ENCODE results near the gene BRIX1. TPM values are rescaled to one million over a fixed set of nuclear protein-coding genes. Genes with fewer than 3 reads are reported as not detected.
"Not testable (repeated sequence)": the region's sequence is repeated elsewhere in the genome, so short reads cannot be mapped to it uniquely, and the experiment has no call there.

Gene BRIX1
- total RNA-seq, 1 donor from 2014 or later = 17.6 TPM

GRCh38 chr5:34959323-34959722 is 43.8 kb downstream of the BRIX1 start:
- DNase-seq = no peak
- ATAC-seq = peak; percentile 32 to 75
- Histone ChIP-seq H3K36me3 (peaks cover 24% of the 10 kb centered on the region), H3K9me3 (no peaks in the 10 kb centered on the region), H3K4me1 (no peaks in the 10 kb centered on the region), H3K27me3 (ENCODE audit: low read depth) (no peaks in the 10 kb centered on the region), H3K4me3 (no peak overlapping the region), H3K27ac (no peak overlapping the region)
- intact Hi-C loops (cut with DNase I) = no loop called here
- TF ChIP-seq CTCF (IDR thresholded peaks at IDR 0.05) = no peak

GRCh38 chr5:34967540-34967939 is 52.0 kb downstream of the BRIX1 start:
- H3K9me3 ChIP-seq = peaks cover 4% of the 10 kb centered on the region
- no peaks in the 10 kb centered on the region for H3K4me1 ChIP-seq
- no peak for DNase-seq
- H3K27ac ChIP-seq = no peak overlapping the region
- H3K27me3 ChIP-seq (ENCODE audit: low read depth) = no peaks in the 10 kb centered on the region
- intact Hi-C loops (cut with DNase I) = no loop called here
- no peak for ATAC-seq
- no peak for TF ChIP-seq CTCF (IDR thresholded peaks at IDR 0.05)
- H3K4me3 ChIP-seq = no peak overlapping the region
- no peaks in the 10 kb centered on the region for H3K36me3 ChIP-seq

- H3K27ac ChIP-seq = no peak overlapping the region
- ATAC-seq = peak in 1 of 2 donors; percentile 27
- peaks cover 4% of the 10 kb centered on the region for H3K9me3 ChIP-seq
- no peak overlapping the region for H3K4me3 ChIP-seq
- H3K36me3 ChIP-seq = no peaks in the 10 kb centered on the region
- DNase-seq = no peak
- no peak for TF ChIP-seq CTCF (IDR thresholded peaks at IDR 0.05)
- intact Hi-C loops (cut with DNase I) = no loop called here
- H3K27me3 ChIP-seq (ENCODE audit: low read depth) = no peaks in the 10 kb centered on the region
- no peaks in the 10 kb centered on the region for H3K4me1 ChIP-seq
These were observed 52.7 kb downstream of the BRIX1 start for GRCh38 chr5:34968258-34968657.

- no peak for TF ChIP-seq CTCF (IDR thresholded peaks at IDR 0.05)
- no peak for ATAC-seq
- Histone ChIP-seq H3K27ac (no peak overlapping the region), H3K36me3 (no peaks in the 10 kb centered on the region), H3K4me1 (no peaks in the 10 kb centered on the region), H3K9me3 (peaks cover 3% of the 10 kb centered on the region), H3K4me3 (no peak overlapping the region), H3K27me3 (ENCODE audit: low read depth) (no peaks in the 10 kb centered on the region)
- intact Hi-C loops (cut with DNase I) = no loop called here
- DNase-seq = no peak
These were observed 55.0 kb downstream of the BRIX1 start for GRCh38 chr5:34970552-34970951.

- intact Hi-C loops (cut with DNase I); H3K9me3 ChIP-seq; H3K36me3 ChIP-seq; H3K4me3 ChIP-seq; ATAC-seq; H3K4me1 ChIP-seq; H3K27ac ChIP-seq; DNase-seq; H3K27me3 ChIP-seq (ENCODE audit: low read depth): not testable (repeated sequence)
These were observed 56.1 kb downstream of the BRIX1 start for GRCh38 chr5:34971655-34972054.

Other genes starting within 250 kb of the BRIX1 start
- gene TTC23L, start 76.5 kb upstream of the BRIX1 start, total RNA-seq = 1.3 TPM
- gene RAD1, start 207 bp upstream of the BRIX1 start, total RNA-seq = 25.6 TPM
- 49.4 TPM for gene DNAJC21, start 13.8 kb downstream of the BRIX1 start, total RNA-seq
- gene AGXT2, start 132.2 kb downstream of the BRIX1 start, total RNA-seq = not detected

Data from lower lobe of right lung (tissue), 2 donors.